Loucy (cell line): ENCODE measurements around the gene ABHD2.

Experiments used
- H2AFZ ChIP-seq: fragments of 200-600 bp; sonication (generic); 2 replicates; pipeline ENCODE4 v1.6.0; 2016; ENCODE audit warnings: antibody characterized with exemption, mild to moderate bottlenecking, low read length, moderate library complexity
- H3F3A ChIP-seq: fragments of 200-600 bp; 2 replicates; pipeline ENCODE4 v1.6.0; 2016; ENCODE audit warnings: antibody characterized with exemption, low read depth, mild to moderate bottlenecking
- H3K27me3 ChIP-seq: fragments of 200-600 bp; sonication (generic); 2 replicates; pipeline ENCODE4 v1.6.1; 2014; ENCODE audit warnings: low read length, mild to moderate bottlenecking; ENCODE audit not compliant: insufficient read depth, poor library complexity, severe bottlenecking
- H3K36me3 ChIP-seq: fragments of 200-600 bp; sonication (generic); 2 replicates; pipeline ENCODE4 v1.6.1; 2016; ENCODE audit warnings: low read length; ENCODE audit not compliant: insufficient read depth
- H3K4me1 ChIP-seq: fragments of 200-600 bp; sonication (generic); 2 replicates; pipeline ENCODE4 v1.5.1; 2014; ENCODE audit warnings: low read length, mild to moderate bottlenecking; ENCODE audit not compliant: insufficient read depth, poor library complexity, severe bottlenecking
- H3K4me2 ChIP-seq: fragments of 200-600 bp; sonication (generic); 2 replicates; pipeline ENCODE4 v1.6.0; 2014; ENCODE audit warnings: antibody characterized with exemption, low read length, low read depth, mild to moderate bottlenecking; ENCODE audit not compliant: poor library complexity, severe bottlenecking
- H3K4me3 ChIP-seq: fragments of 200-600 bp; sonication (generic); 2 replicates; pipeline ENCODE4 v1.5.1; 2014; ENCODE audit warnings: low read length, mild to moderate bottlenecking, mixed read lengths; ENCODE audit not compliant: poor library complexity, severe bottlenecking
- H3K79me2 ChIP-seq: fragments of 200-600 bp; sonication (generic); 2 replicates; pipeline ENCODE4 v1.6.1; 2014; ENCODE audit warnings: low read length; ENCODE audit not compliant: insufficient read depth
- H3K9ac ChIP-seq: fragments of 200-600 bp; sonication (generic); 2 replicates; pipeline ENCODE4 v1.6.0; 2014; ENCODE audit warnings: mild to moderate bottlenecking, low read depth, low read length, moderate library complexity; ENCODE audit not compliant: poor library complexity, severe bottlenecking
- H3K9me2 ChIP-seq: fragments of 200-600 bp; sonication (generic); replicated peaks from 2 replicates; pipeline ENCODE4 v1.6.1; 2016; ENCODE audit warnings: low read depth, low read length, mixed read lengths
- H3K9me3 ChIP-seq: fragments of 200-600 bp; sonication (generic); 2 replicates; pipeline ENCODE4 v1.6.1; 2014; ENCODE audit warnings: mild to moderate bottlenecking, antibody characterized with exemption, low read length, low read depth; ENCODE audit not compliant: insufficient read depth
- H4K20me1 ChIP-seq: fragments of 200-600 bp; sonication (generic); 2 replicates; pipeline ENCODE4 v1.6.0; 2014; ENCODE audit warnings: antibody characterized with exemption, low read length, mild to moderate bottlenecking; ENCODE audit not compliant: insufficient read depth, poor library complexity, severe bottlenecking
- EZH2phosphoT487 ChIP-seq: fragments of 200-600 bp; IDR thresholded peaks from 2 replicates; pipeline ENCODE4 v1.6.1; 2018; ENCODE audit warnings: antibody characterized with exemption, mild to moderate bottlenecking, moderate library complexity, borderline replicate concordance
- TF ChIP-seq, protein P1 (sequence below): fragments of 200-600 bp; sonication (generic); conservative IDR thresholded peaks from 2 replicates; pipeline ENCODE4 v1.5.1; 2014; ENCODE audit warnings: mild to moderate bottlenecking, antibody characterized with exemption, low read length

ABHD2 gene

DNA sequence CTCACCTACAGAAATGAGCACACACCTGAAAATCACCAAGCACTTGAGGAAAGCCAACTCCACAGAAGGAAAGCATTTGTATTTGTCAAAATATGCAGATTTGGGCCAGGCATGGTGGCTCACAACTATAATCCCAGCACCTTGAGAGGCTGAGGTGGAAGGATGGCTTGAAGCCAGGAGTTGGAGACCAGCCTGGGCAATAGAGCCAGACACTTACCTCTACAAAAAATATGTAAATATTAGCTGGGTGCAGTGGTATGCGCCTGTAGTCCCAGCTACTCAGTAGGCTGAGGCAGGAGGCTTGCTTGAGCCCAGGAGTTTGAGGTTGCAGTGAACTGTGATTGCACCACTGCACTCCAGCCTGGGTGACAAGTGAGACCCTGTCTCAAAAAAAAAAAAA is 120.8 kb downstream of the ABHD2 start:
- H3K9me3 ChIP-seq = no peaks in the 10 kb centered on the region
- H3K9me2 ChIP-seq = no peaks in the 10 kb centered on the region
- H3K36me3 ChIP-seq = no peaks in the 10 kb centered on the region
- no peak for TF ChIP-seq EZH2phosphoT487
- TF ChIP-seq, protein P1, sequence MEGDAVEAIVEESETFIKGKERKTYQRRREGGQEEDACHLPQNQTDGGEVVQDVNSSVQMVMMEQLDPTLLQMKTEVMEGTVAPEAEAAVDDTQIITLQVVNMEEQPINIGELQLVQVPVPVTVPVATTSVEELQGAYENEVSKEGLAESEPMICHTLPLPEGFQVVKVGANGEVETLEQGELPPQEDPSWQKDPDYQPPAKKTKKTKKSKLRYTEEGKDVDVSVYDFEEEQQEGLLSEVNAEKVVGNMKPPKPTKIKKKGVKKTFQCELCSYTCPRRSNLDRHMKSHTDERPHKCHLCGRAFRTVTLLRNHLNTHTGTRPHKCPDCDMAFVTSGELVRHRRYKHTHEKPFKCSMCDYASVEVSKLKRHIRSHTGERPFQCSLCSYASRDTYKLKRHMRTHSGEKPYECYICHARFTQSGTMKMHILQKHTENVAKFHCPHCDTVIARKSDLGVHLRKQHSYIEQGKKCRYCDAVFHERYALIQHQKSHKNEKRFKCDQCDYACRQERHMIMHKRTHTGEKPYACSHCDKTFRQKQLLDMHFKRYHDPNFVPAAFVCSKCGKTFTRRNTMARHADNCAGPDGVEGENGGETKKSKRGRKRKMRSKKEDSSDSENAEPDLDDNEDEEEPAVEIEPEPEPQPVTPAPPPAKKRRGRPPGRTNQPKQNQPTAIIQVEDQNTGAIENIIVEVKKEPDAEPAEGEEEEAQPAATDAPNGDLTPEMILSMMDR = no peak
- H3K4me1 ChIP-seq = peaks cover 35% of the 10 kb centered on the region
- H3F3A ChIP-seq = no peaks in the 10 kb centered on the region
- no peak overlapping the region for H2AFZ ChIP-seq
- H3K79me2 ChIP-seq = no peaks in the 10 kb centered on the region
- no peaks in the 10 kb centered on the region for H4K20me1 ChIP-seq
- H3K4me2 ChIP-seq = no peak overlapping the region
- no peak overlapping the region for H3K4me3 ChIP-seq
- no peak overlapping the region for H3K9ac ChIP-seq
- no peaks in the 10 kb centered on the region for H3K27me3 ChIP-seq

DNA sequence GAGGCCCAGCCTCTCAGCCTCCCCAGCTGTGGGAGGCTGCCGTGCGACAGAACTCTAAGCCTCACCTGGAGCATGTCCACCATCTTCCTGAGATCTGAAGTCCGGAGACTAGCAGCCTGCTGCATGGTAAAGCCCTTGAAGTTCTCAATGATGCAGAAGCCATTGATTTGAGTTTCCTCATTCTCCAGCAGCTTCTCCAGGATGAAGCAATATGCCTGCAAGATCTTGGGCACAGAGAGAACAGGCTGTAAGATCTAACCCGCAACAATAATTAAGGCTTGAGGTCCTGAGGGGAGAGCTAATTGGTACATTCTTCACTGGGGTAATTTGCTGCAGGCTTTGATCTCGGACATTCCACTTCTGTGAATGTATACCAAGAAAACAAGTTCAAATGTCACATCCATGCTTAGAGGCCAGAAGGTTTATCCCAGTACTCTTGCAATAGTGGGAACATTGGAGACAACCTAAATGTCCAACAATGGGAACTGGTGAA is 123.5 kb downstream of the ABHD2 start:
- H3K27me3 ChIP-seq = no peaks in the 10 kb centered on the region
- H3K9me3 ChIP-seq = no peaks in the 10 kb centered on the region
- H3F3A ChIP-seq = no peaks in the 10 kb centered on the region
- no peak for TF ChIP-seq EZH2phosphoT487
- TF ChIP-seq, protein P1 = no peak
- H3K9ac ChIP-seq = no peak overlapping the region
- peaks cover 12% of the 10 kb centered on the region for H3K4me1 ChIP-seq
- no peaks in the 10 kb centered on the region for H3K9me2 ChIP-seq
- no peak overlapping the region for H3K4me2 ChIP-seq
- no peak overlapping the region for H3K4me3 ChIP-seq
- no peak overlapping the region for H2AFZ ChIP-seq
- no peaks in the 10 kb centered on the region for H3K79me2 ChIP-seq
- H4K20me1 ChIP-seq = no peaks in the 10 kb centered on the region
- no peaks in the 10 kb centered on the region for H3K36me3 ChIP-seq

DNA sequence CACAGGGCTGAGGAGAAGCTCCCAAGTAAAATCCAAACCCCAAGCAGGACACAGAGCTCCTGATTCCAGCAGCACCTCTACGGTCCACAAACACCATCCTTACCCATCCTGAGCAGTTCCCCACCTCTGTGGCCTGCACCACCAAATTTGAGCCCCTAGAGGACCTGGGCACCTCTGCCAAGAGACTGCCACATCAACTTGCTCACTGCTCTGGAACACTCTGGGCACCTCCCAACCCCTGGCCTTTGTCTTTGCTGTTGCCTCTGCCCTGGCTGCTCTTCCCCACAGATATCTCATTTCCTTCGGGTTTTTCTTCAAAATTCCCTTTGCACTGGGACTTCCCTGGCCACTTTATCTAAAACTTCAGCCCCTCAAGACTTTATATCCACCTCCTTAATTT is 127.4 kb downstream of the ABHD2 start:
- H3K9me3 ChIP-seq = no peaks in the 10 kb centered on the region
- H2AFZ ChIP-seq = no peak overlapping the region
- H3K9me2 ChIP-seq = no peaks in the 10 kb centered on the region
- no peaks in the 10 kb centered on the region for H3K79me2 ChIP-seq
- no peaks in the 10 kb centered on the region for H4K20me1 ChIP-seq
- no peaks in the 10 kb centered on the region for H3K36me3 ChIP-seq
- no peaks in the 10 kb centered on the region for H3K4me1 ChIP-seq
- no peaks in the 10 kb centered on the region for H3K27me3 ChIP-seq
- TF ChIP-seq, protein P1 = no peak
- no peak for TF ChIP-seq EZH2phosphoT487
- no peaks in the 10 kb centered on the region for H3F3A ChIP-seq
- no peak overlapping the region for H3K4me2 ChIP-seq
- no peak overlapping the region for H3K9ac ChIP-seq
- no peak overlapping the region for H3K4me3 ChIP-seq
